ENCODE results near the gene FLOT2.

DNA sequence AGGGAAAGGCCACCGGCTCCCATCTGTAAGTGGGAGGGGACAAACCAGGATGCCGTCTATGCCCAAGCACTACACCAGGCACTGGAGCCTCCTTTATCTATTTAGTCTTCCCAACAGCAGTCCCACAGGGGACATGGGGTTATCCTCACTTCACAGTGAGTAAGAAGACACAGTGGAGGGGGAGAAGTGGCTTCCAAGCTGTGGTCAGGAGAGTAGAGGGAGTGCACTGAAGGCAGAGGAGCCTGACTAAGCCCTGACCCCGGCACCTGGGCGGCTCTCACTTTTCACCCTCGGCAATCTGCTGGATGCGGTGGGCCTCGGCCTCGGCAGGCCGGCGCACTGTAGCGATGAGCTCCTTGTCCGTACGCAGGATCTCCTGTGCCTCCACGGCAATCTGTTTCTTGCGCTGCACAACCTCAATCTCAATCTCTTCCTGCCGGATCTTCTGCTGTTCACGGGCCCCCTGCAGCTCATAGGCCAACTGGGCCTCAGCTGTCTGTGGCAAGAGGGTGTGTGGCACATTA is 15.9 kb downstream of the FLOT2 start:
- TF ChIP-seq, protein P1, sequence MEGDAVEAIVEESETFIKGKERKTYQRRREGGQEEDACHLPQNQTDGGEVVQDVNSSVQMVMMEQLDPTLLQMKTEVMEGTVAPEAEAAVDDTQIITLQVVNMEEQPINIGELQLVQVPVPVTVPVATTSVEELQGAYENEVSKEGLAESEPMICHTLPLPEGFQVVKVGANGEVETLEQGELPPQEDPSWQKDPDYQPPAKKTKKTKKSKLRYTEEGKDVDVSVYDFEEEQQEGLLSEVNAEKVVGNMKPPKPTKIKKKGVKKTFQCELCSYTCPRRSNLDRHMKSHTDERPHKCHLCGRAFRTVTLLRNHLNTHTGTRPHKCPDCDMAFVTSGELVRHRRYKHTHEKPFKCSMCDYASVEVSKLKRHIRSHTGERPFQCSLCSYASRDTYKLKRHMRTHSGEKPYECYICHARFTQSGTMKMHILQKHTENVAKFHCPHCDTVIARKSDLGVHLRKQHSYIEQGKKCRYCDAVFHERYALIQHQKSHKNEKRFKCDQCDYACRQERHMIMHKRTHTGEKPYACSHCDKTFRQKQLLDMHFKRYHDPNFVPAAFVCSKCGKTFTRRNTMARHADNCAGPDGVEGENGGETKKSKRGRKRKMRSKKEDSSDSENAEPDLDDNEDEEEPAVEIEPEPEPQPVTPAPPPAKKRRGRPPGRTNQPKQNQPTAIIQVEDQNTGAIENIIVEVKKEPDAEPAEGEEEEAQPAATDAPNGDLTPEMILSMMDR (IDR thresholded peaks at IDR 0.05) = no peak
- no peak for TF ChIP-seq POLR2A (IDR thresholded peaks at IDR 0.05)

Data from esophagus squamous epithelium (tissue), 4 donors.